Nephron progenitor cell (in vitro differentiated cells): ENCODE results near the gene PHACTR1.

Experiments
- DNase-seq: peaks from one replicate; pipeline ENCODE4 v3.0.0; 2021
- H3K27ac Mint-ChIP-seq: 2 replicates; pipeline ENCODE4 v1.8.0; 2021; ENCODE audit warnings: mild to moderate bottlenecking, moderate library complexity, mixed read lengths
- H3K27me3 Mint-ChIP-seq: 2 replicates; pipeline ENCODE4 v1.8.0; 2021; ENCODE audit warnings: mild to moderate bottlenecking, low read depth, mixed read lengths; ENCODE audit not compliant: poor library complexity
- H3K36me3 Mint-ChIP-seq: 2 replicates; pipeline ENCODE4 v1.8.0; 2021; ENCODE audit warnings: low read depth, mixed read lengths
- H3K4me1 Mint-ChIP-seq: 2 replicates; pipeline ENCODE4 v1.8.0; 2021; ENCODE audit warnings: mixed read lengths
- H3K4me3 Mint-ChIP-seq: 2 replicates; pipeline ENCODE4 v1.8.0; 2021; ENCODE audit warnings: mild to moderate bottlenecking, moderate library complexity, mixed read lengths
- H3K9me3 Mint-ChIP-seq: 2 replicates; pipeline ENCODE4 v1.8.0; 2021; ENCODE audit warnings: mild to moderate bottlenecking, moderate library complexity, mixed read lengths
- TF ChIP-seq, protein P1 (sequence below): fragments of 200-600 bp; sonication (generic); IDR thresholded peaks from 2 replicates; pipeline ENCODE4 v1.5.0; 2021; ENCODE audit warnings: antibody characterized with exemption

The PHACTR1 gene

DNA sequence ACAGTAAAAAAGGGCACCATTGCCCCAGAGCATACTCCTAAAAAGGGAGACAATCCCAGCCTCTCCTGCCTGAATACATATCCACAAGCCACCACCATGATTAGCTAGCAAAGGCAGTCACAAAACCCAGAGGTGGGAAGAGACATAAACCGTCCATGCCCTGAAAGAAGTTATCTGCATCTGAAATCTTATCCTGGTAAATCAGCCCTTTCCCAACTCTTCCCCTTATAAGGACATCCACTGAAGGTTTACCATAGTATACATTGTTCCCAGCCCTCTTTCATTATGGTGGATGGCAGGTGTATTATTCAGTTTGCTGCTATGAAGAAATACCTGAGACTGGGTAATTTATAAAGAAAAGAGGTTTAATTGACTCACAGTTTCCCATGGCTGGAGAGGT lies 516.5 kb downstream of the PHACTR1 start:
- no peak overlapping the region for H3K4me3 Mint-ChIP-seq

DNA sequence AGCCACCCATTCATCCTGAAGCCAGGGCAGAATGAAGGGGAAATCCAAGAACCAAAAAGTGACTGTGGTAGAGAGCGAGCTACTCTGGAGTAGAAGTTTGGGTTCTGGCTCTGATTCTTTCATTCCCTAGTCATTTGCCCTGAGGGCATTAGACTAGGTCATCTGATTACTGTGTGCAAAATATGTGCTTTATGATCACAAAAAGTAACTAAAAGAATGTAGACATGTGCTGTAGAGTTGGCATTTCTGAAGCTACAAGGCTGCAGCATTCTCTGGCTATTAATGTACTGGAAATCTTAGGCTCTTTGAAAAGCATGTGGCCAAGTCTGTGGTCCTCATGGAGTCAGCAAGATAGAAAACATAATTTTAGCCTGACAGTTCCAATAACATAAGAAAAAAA lies 517.6 kb downstream of the PHACTR1 start:
- peaks cover 14% of the 10 kb centered on the region for H3K4me1 Mint-ChIP-seq
- TF ChIP-seq, protein P1, sequence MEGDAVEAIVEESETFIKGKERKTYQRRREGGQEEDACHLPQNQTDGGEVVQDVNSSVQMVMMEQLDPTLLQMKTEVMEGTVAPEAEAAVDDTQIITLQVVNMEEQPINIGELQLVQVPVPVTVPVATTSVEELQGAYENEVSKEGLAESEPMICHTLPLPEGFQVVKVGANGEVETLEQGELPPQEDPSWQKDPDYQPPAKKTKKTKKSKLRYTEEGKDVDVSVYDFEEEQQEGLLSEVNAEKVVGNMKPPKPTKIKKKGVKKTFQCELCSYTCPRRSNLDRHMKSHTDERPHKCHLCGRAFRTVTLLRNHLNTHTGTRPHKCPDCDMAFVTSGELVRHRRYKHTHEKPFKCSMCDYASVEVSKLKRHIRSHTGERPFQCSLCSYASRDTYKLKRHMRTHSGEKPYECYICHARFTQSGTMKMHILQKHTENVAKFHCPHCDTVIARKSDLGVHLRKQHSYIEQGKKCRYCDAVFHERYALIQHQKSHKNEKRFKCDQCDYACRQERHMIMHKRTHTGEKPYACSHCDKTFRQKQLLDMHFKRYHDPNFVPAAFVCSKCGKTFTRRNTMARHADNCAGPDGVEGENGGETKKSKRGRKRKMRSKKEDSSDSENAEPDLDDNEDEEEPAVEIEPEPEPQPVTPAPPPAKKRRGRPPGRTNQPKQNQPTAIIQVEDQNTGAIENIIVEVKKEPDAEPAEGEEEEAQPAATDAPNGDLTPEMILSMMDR = no peak
- H3K9me3 Mint-ChIP-seq = no peaks in the 10 kb centered on the region
- DNase-seq = no peak
- H3K4me3 Mint-ChIP-seq = no peak overlapping the region
- H3K27ac Mint-ChIP-seq = no peak overlapping the region
- H3K36me3 Mint-ChIP-seq = no peaks in the 10 kb centered on the region
- peaks cover 20% of the 10 kb centered on the region for H3K27me3 Mint-ChIP-seq

More for the DNA sequence above, 516.5 kb downstream of the PHACTR1 start:
- TF ChIP-seq, protein P1 = no peak
- peaks cover 8% of the 10 kb centered on the region for H3K4me1 Mint-ChIP-seq
- H3K27me3 Mint-ChIP-seq = peaks cover 18% of the 10 kb centered on the region
- H3K27ac Mint-ChIP-seq = no peak overlapping the region
- no peak for DNase-seq
- no peaks in the 10 kb centered on the region for H3K9me3 Mint-ChIP-seq
- no peaks in the 10 kb centered on the region for H3K36me3 Mint-ChIP-seq

DNA sequence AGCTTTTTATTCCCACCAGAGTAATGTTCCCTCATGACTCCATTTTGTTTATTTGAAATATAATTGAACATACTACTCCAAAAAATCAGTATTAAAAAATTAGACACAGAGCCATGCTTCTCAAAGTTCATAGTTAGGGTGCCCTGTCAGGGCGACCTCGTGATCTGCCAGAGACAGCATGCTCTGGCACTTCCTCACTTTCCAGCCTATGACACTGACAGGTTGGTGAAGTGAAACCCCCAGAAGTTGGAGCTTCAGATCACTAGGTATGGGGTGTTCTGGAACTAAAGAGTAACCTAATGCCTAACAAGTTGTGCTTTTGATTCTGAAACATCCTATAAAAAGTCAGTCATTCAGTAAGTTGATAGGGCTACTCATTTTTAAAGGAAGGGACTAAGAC lies 518.8 kb downstream of the PHACTR1 start:
- TF ChIP-seq, protein P1 = no peak
- Mint-ChIP-seq H3K27me3 (peaks cover 20% of the 10 kb centered on the region), H3K4me1 (peaks cover 18% of the 10 kb centered on the region), H3K27ac (no peak overlapping the region), H3K36me3 (no peaks in the 10 kb centered on the region), H3K9me3 (no peaks in the 10 kb centered on the region), H3K4me3 (no peak overlapping the region)
- no peak for DNase-seq

DNA sequence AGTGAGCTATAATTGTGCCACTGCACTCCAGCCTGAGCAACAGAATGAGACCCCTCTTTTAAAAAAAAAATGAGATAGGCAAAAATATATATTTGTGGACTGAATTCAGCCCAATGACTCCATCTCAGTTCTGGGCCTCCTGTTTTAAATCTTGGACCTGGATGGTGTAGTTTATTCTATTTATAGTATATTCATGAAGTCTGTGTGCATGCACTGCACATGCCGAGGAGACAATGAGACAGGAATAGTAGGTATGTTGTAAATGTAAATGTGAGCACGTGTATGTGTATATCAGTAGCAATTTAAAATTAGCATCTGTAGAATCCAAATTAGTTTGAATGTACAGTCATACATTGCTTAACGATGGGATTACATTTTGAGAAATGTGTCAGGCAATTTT lies 520.8 kb downstream of the PHACTR1 start:
- TF ChIP-seq, protein P1 = no peak
- DNase-seq = no peak
- H3K4me3 Mint-ChIP-seq = no peak overlapping the region
- H3K27ac Mint-ChIP-seq = no peak overlapping the region
- no peaks in the 10 kb centered on the region for H3K36me3 Mint-ChIP-seq
- H3K9me3 Mint-ChIP-seq = peaks cover 4% of the 10 kb centered on the region
- H3K27me3 Mint-ChIP-seq = peaks cover 22% of the 10 kb centered on the region
- H3K4me1 Mint-ChIP-seq = peaks cover 18% of the 10 kb centered on the region

DNA sequence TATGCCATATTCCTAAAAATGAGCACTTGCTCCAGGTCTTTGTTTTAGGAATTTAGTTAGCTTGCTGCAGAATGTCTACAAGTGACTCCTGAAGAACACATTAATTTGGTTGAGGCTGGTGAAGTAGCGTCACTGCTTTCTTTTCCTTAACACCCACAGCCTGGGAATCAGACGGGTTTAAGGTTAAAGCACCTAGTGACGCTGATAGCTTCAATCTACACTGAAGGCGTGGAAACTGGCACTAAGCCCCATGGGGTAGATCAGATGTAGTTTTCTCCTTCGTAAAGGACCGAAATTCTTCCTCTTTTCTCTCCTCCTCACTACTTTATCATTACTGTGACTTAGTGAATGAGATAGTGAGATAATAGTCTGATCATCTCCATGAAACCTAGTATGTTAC lies 521.5 kb downstream of the PHACTR1 start:
- H3K36me3 Mint-ChIP-seq = no peaks in the 10 kb centered on the region
- peaks cover 18% of the 10 kb centered on the region for H3K4me1 Mint-ChIP-seq
- H3K27me3 Mint-ChIP-seq = peaks cover 19% of the 10 kb centered on the region
- DNase-seq = no peak
- TF ChIP-seq, protein P1 = no peak
- H3K27ac Mint-ChIP-seq = no peak overlapping the region
- peaks cover 4% of the 10 kb centered on the region for H3K9me3 Mint-ChIP-seq
- no peak overlapping the region for H3K4me3 Mint-ChIP-seq

GRCh38 chr6:13238640-13239216 lies 522.2 kb downstream of the PHACTR1 start:
- peaks cover 18% of the 10 kb centered on the region for H3K4me1 Mint-ChIP-seq
- H3K27ac Mint-ChIP-seq = no peak overlapping the region
- no peaks in the 10 kb centered on the region for H3K36me3 Mint-ChIP-seq
- peaks cover 14% of the 10 kb centered on the region for H3K27me3 Mint-ChIP-seq
- no peak overlapping the region for H3K4me3 Mint-ChIP-seq
- TF ChIP-seq, protein P1 = no peak
- no peak for DNase-seq
- H3K9me3 Mint-ChIP-seq = peaks cover 7% of the 10 kb centered on the region
